ENCODE measurements around the gene THADA.

The THADA gene

GRCh38 chr2:43376523-43377198 lies 219.2 kb downstream of the THADA start:
- no peak for DNase-seq

GRCh38 chr2:43375746-43376522 lies 219.9 kb downstream of the THADA start:
- DNase-seq, result no peak

- DNase-seq, result no peak
These were observed 223.3 kb downstream of the THADA start for GRCh38 chr2:43372416-43373081.

GRCh38 chr2:43370705-43371104 lies 225.1 kb downstream of the THADA start:
- peak; percentile 10 to 89 (median 41) for DNase-seq

- DNase-seq, result peak in 1 of 3 experiments; percentile 55
These were observed 225.7 kb downstream of the THADA start for GRCh38 chr2:43370146-43370545.

- DNase-seq, result no peak
These were observed 227.1 kb downstream of the THADA start for GRCh38 chr2:43368483-43369385.

- no peak for DNase-seq
These were observed 228.6 kb downstream of the THADA start for GRCh38 chr2:43367012-43367782.

GRCh38 chr2:43363120-43363519 lies 232.7 kb downstream of the THADA start:
- DNase-seq, result peak in 2 of 3 experiments; percentile 22 to 74

- no peak for DNase-seq
These were observed 234.6 kb downstream of the THADA start for GRCh38 chr2:43361286-43361685.

GRCh38 chr2:43360137-43360536 lies 235.7 kb downstream of the THADA start:
- peak in 2 of 3 experiments; percentile 27 to 68 for DNase-seq

- DNase-seq, result peak in 2 of 3 experiments; percentile 57 to 87
These were observed 237.2 kb downstream of the THADA start for GRCh38 chr2:43358410-43359201.

GRCh38 chr2:43356774-43357173 lies 239.1 kb downstream of the THADA start:
- DNase-seq, result no peak

- DNase-seq, result no peak
These were observed 240.4 kb downstream of the THADA start for GRCh38 chr2:43355399-43355798.

GRCh38 chr2:43349904-43350303 lies 245.9 kb downstream of the THADA start:
- DNase-seq, result peak in 1 of 3 experiments; percentile 49

- DNase-seq, result peak in 1 of 3 experiments; percentile 49
These were observed 246.8 kb downstream of the THADA start for GRCh38 chr2:43348908-43349661.

GRCh38 chr2:43347746-43348145 lies 248.1 kb downstream of the THADA start:
- no peak for DNase-seq

- peak in 1 of 3 experiments; percentile 15 for DNase-seq
These were observed 249.0 kb downstream of the THADA start for GRCh38 chr2:43346602-43347567.

- DNase-seq, result no peak
These were observed 250.0 kb downstream of the THADA start for GRCh38 chr2:43345872-43346271.

- peak in 2 of 3 experiments; percentile 19 to 20 for DNase-seq
These were observed 250.4 kb downstream of the THADA start for GRCh38 chr2:43345391-43345813.
